HepG2 (cell line): Measurements from ENCODE around the gene CTU2. TPM values are rescaled to one million over a fixed set of nuclear protein-coding genes. Genes with fewer than 3 reads are reported as not detected.
A peak's percentile ranks its signal among the peaks of the same experiment; 100 is the strongest.

Experiments used
- CREM ChIP-seq, 2 experiments: sonication (generic) in 1 of 2; formaldehyde crosslinking in 1 of 2; IDR thresholded peaks; 2 replicates each; pipeline versions ENCODE4 v1.4.0 to v1.6.1; 2016 to 2020; ENCODE audit warnings: antibody characterized with exemption in 1 of 2, mild to moderate bottlenecking in 1 of 2, missing genetic modification reagents in 1 of 2
- ETV6 ChIP-seq: sonication (generic); formaldehyde crosslinking; conservative IDR thresholded peaks from 2 replicates; pipeline ENCODE4 v1.4.0; 2020; ENCODE audit warnings: missing genetic modification reagents
- ISX ChIP-seq: sonication (generic); formaldehyde crosslinking; conservative IDR thresholded peaks from 2 replicates; pipeline ENCODE4 v1.5.0; 2020; ENCODE audit warnings: missing genetic modification reagents
- RFX5 ChIP-seq: IDR thresholded peaks from 2 replicates; pipeline ENCODE4 v1.6.1; 2011; ENCODE audit warnings: low read depth, low read length, improper control_type of control experiment
- SRF ChIP-seq: IDR thresholded peaks from 2 replicates; pipeline ENCODE4 v1.6.1; 2011; ENCODE audit warnings: mild to moderate bottlenecking, low read depth, low read length, moderate library complexity
- YY1 ChIP-seq: IDR thresholded peaks from 2 replicates; pipeline ENCODE4 v1.6.1; 2011; ENCODE audit warnings: low read length, low read depth, moderate library complexity, mild to moderate bottlenecking; ENCODE audit not compliant: insufficient read depth, insufficient replicate concordance
- ZNF224 ChIP-seq: sonication (generic); formaldehyde crosslinking; IDR thresholded peaks from 2 replicates; pipeline ENCODE4 v1.5.0; 2020; ENCODE audit warnings: mild to moderate bottlenecking, missing genetic modification reagents
- ZNF451 ChIP-seq: sonication (generic); formaldehyde crosslinking; IDR thresholded peaks from 2 replicates; pipeline ENCODE4 v1.5.0; 2020; ENCODE audit warnings: mild to moderate bottlenecking, missing genetic modification reagents
- ZNF562 ChIP-seq: sonication (generic); formaldehyde crosslinking; IDR thresholded peaks from 2 replicates; pipeline ENCODE4 v1.8.0; 2022; ENCODE audit warnings: missing genetic modification reagents, borderline replicate concordance
- polyA plus RNA-seq, 8 experiments: library from polyadenylated mRNA; depleted of rRNA in 3 of 8; stranded (reverse) in 7 of 8; unstranded in 1 of 8; fragments of >200 nt; fragmentation: Illumina TruSeq in 4 of 8; extraction: Trizol in 4 of 8; gene quantifications; 2 replicates each; pipeline versions ENCODE4 v1.2.1 to v1.2.3, GENCODE V29; 2011 to 2016; ENCODE audit warnings: low read depth in 4 of 8, missing spikeins in 1 of 8, mixed read lengths in 1 of 8; ENCODE audit not compliant: insufficient read depth in 1 of 8
- total RNA-seq, 5 experiments: library from RNA; depleted of rRNA; stranded (reverse); fragments of >200 nt; fragmentation: Illumina TruSeq; extraction: Trizol; gene quantifications; 2 replicates each; pipeline ENCODE4 v1.2.3, GENCODE V29; 2016; ENCODE audit warnings: low read depth in 1 of 5
- TF ChIP-seq, protein P1 (sequence below): sonication (generic); formaldehyde crosslinking; IDR thresholded peaks from 2 replicates; pipeline ENCODE4 v1.5.0; 2020; ENCODE audit warnings: missing genetic modification reagents
- TF ChIP-seq, protein P2 (sequence below): IDR thresholded peaks from 2 replicates; pipeline ENCODE4 v1.6.1; 2016; ENCODE audit warnings: mild to moderate bottlenecking, missing biosample characterization, missing genetic modification reagents
- TF ChIP-seq, protein P3 (sequence below): sonication (generic); formaldehyde crosslinking; IDR thresholded peaks from 2 replicates; pipeline ENCODE4 v1.4.0; 2020; ENCODE audit warnings: mild to moderate bottlenecking, missing genetic modification reagents
- TF ChIP-seq, protein P4 (sequence below): sonication (generic); formaldehyde crosslinking; IDR thresholded peaks from 2 replicates; pipeline ENCODE4 v1.5.0; 2020; ENCODE audit warnings: mild to moderate bottlenecking, missing genetic modification reagents

The CTU2 gene
- total and polyA plus RNA-seq, 2 of the 13 experiments (the other 11 are each of a cell fraction or from before 2014, with no cell fraction given) = 13.3 to 21.9 TPM

DNA sequence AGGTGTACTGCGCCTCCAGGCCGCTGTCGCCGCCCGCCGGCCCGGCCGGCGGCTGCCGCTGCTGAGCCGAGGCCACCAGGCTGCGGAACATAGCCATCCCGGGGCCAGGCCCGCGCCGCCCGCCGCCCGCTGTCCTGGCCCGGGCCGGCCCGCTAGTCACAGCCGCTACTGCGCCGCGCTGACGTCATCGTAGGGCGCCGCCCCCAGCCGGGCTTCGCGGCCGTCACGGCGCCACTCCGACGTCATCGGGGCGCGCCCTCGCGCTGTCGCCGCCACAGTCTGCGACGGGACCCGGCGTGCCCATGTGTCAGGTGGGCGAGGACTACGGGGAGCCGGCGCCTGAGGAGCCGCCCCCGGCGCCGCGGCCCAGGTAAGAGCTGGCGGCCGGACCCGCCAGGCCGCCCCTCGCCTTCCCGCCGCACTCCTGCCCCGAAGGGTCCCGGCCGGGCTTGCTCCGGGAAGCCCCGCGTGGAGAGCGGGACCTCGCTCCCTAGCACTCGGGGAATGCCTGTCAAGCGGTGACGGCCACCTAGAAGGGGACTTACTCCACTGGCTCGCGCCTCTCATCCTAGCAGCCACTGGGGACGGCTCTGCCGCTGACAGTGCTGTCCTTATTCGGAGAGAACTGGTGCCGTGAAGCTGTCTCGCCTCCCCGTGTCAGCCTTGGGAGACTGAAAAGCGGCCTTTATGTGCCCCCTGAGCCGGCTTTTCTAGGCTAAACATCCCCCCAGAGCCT is at the start of gene CTU2, which contains the start of gene RNF166 (continued):
- TF ChIP-seq ZNF562 (CRISPR knock-in tag) = no peak
- peak; percentile 90 for TF ChIP-seq ZNF451 (CRISPR knock-in tag)
- TF ChIP-seq, protein P1, sequence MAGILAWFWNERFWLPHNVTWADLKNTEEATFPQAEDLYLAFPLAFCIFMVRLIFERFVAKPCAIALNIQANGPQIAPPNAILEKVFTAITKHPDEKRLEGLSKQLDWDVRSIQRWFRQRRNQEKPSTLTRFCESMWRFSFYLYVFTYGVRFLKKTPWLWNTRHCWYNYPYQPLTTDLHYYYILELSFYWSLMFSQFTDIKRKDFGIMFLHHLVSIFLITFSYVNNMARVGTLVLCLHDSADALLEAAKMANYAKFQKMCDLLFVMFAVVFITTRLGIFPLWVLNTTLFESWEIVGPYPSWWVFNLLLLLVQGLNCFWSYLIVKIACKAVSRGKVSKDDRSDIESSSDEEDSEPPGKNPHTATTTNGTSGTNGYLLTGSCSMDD (CRISPR knock-in tag) = peak; percentile 71; the same call in 1 of the 2 replicates
- TF ChIP-seq SRF = peak; percentile 88
- TF ChIP-seq YY1 = peak; percentile 86
- TF ChIP-seq ETV6 (CRISPR knock-in tag) = peak; percentile 26
- peak; percentile 89 for TF ChIP-seq CREM (IDR thresholded peaks at IDR 0.05)
- peak; percentile 96 for TF ChIP-seq CREM (CRISPR knock-in tag; IDR thresholded peaks at IDR 0.05)
- peak; percentile 82 for TF ChIP-seq RFX5
- TF ChIP-seq ZNF224 (CRISPR knock-in tag) = peak; percentile 76; the same call in 1 of the 2 replicates
- TF ChIP-seq, protein P2, sequence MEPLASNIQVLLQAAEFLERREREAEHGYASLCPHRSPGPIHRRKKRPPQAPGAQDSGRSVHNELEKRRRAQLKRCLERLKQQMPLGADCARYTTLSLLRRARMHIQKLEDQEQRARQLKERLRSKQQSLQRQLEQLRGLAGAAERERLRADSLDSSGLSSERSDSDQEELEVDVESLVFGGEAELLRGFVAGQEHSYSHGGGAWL (CRISPR knock-in tag) = peak; percentile 97
- TF ChIP-seq ISX (CRISPR knock-in tag) = 0 out of 2 replicates have a peak, but pooled peaks have one; percentile 60
- TF ChIP-seq, protein P3, sequence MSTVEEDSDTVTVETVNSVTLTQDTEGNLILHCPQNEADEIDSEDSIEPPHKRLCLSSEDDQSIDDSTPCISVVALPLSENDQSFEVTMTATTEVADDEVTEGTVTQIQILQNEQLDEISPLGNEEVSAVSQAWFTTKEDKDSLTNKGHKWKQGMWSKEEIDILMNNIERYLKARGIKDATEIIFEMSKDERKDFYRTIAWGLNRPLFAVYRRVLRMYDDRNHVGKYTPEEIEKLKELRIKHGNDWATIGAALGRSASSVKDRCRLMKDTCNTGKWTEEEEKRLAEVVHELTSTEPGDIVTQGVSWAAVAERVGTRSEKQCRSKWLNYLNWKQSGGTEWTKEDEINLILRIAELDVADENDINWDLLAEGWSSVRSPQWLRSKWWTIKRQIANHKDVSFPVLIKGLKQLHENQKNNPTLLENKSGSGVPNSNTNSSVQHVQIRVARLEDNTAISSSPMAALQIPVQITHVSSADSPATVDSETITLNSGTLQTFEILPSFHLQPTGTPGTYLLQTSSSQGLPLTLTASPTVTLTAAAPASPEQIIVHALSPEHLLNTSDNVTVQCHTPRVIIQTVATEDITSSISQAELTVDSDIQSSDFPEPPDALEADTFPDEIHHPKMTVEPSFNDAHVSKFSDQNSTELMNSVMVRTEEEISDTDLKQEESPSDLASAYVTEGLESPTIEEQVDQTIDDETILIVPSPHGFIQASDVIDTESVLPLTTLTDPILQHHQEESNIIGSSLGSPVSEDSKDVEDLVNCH (CRISPR knock-in tag) = peak; percentile 71; the same call in 1 of the 2 replicates
- TF ChIP-seq, protein P4, sequence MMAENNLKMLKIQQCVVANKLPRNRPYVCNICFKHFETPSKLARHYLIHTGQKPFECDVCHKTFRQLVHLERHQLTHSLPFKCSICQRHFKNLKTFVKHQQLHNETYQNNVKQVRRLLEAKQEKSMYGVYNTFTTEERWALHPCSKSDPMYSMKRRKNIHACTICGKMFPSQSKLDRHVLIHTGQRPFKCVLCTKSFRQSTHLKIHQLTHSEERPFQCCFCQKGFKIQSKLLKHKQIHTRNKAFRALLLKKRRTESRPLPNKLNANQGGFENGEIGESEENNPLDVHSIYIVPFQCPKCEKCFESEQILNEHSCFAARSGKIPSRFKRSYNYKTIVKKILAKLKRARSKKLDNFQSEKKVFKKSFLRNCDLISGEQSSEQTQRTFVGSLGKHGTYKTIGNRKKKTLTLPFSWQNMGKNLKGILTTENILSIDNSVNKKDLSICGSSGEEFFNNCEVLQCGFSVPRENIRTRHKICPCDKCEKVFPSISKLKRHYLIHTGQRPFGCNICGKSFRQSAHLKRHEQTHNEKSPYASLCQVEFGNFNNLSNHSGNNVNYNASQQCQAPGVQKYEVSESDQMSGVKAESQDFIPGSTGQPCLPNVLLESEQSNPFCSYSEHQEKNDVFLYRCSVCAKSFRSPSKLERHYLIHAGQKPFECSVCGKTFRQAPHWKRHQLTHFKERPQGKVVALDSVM (CRISPR knock-in tag) = 0 out of 2 replicates have a peak, but pooled peaks have one; percentile 30
